Ramos (cell line): ENCODE results near the gene RAB26.
"Not testable (repeated sequence)": the region's sequence is repeated elsewhere in the genome, so short reads cannot be mapped to it uniquely, and the experiment has no call there.

ENCODE experiments used
- in situ Hi-C: fragments of 300-500 bp; cut with MboI; formaldehyde crosslinking; loops from one replicate; pipeline ENCODE4 v1.14.3; 2022; ENCODE audit warnings: low sequenced_read_pairs; ENCODE audit not compliant: unreplicated experiment

RAB26 gene

DNA sequence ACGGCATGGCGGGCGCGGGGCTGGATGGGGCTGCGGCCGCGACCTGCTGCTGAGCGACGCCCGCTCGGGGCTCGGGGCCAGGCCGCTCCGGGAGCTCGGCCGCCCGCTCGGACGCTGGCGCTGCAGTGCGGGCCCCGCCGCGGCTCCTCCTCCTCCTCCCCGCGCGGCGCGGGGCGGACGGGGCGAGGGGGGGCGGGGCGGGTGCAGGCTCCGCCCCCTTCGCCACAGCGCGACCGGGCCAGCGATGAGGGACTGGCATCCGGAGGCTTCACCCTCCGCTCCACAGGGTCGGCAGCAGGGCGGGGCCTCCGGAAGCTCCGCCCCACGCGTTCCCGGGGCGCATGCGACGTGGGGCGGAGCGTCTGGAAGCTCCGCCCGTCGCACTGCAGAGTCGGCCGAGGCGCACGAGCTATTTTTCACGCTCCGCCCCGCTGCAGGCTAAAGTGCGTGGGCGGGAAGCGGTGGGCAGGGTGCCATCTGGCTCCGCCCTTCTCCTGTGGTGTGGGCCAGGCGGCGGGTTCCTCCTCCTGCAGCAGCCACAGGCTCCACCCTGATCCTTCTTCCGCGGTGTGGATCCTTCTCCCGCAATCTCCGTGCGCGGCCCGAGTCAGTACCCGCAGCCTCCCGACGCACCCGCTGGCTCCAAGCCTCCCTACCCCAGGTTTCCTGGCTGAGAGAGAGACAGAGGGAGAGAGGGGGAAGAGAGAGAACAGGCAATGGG is 12.5 kb upstream of the RAB26 start, which contains the start of gene PKD1:
Gene PKD1 (minus strand): TSS at position 129 of the 721 bp plus-strand sequence. CDS start 209 bp downstream, outside the sequence.
- in situ Hi-C loops: not testable (repeated sequence)

- in situ Hi-C loops: loop anchor here (10.0 kb wide), 1 partner anchor 58 kb away; no protein-coding TSS in a partner anchor
Measured at GRCh38 chr16:2142942-2143877, 5.2 kb upstream of the RAB26 start.

GRCh38 chr16:2143878-2144485 is 4.4 kb upstream of the RAB26 start:
- in situ Hi-C loops: loop anchor here (10.0 kb wide), 1 partner anchor 59 kb away; no protein-coding TSS in a partner anchor

DNA sequence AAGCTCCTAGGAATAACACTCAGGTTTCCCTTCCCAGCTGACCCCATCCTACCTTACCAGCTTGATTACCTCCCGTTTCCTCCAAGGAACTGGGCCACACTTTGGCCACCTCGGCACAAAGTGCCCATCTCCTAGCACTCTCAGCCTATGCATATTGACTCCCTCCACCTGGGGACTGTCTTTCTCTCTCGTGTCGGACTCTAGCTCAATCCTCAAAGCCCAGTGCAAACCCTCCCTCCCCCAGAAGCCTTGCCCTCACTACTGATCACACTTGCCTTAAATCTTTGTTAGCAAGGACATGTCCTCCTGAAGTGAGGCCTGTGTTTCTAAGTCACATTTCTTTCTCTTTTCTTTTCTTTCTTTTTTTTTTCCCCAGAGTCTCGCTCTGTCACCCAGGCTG is 2.6 kb upstream of the RAB26 start:
- in situ Hi-C loops: loop anchor here (5.0 to 10.0 kb wide), 2 partner anchors 61 to 124 kb away; no protein-coding TSS in a partner anchor

DNA sequence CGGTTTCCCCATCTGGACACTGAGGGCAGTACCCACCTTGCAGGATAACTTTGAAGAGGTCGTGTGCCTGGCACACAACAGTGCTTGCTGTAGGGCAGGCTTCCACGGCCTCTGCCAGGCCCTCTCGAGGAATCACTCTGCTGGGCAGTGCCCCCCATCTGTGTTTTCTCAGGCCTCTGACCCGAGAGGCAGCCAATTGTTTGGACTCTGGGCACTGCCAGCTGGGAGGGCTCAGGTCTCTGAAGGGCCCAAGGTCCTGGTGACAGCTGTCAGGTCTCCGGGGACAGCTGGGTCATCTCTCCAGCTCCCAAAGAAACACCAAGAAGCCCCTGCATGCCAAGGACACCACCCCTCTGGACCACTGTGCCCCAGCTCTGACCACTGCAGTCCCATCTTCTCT is 1.0 kb upstream of the RAB26 start:
- in situ Hi-C loops: loop anchor here (5.0 to 10.0 kb wide), 2 partner anchors 63 to 125 kb away; no protein-coding TSS in a partner anchor

DNA sequence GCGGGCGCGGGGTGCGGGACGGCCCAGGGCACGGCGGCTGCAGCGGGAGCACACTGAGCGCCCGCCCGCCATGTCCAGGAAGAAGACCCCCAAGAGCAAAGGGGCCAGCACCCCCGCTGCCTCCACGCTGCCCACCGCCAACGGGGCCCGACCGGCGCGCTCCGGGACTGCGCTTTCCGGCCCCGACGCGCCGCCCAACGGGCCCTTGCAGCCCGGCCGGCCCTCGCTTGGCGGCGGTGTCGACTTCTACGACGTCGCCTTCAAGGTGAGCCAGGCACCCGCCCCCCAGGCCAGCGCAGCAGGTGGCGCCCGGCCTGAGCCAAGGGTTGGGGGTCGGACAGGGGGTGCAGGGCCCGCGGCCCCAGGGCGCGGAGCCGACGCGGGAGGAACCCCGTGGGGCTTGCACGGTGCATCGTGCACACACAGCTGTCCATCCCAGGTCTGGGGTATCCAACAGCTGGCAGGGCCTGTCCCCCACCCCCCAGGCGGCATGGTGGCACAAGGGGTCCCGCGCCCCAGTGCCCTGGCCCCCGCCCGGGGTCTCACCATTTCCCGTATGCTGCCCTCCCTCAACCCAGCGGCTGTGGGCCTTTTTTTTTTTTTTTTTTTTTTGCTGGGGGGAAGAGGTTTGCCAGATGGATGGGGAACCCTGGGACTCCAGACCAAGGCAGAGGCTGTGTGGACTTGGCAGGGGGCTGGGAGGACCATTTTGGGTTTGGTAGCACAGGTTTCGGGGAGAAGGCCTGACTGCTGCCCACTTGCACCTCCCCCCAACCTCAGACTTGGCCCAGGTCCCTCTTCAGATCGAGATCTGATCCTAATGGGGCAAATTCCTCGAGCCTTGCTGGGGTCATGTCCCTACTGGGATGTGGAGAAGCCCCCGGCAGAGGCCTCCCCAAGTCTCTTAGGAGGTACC is 547 bp downstream of the RAB26 start:
- in situ Hi-C loops: loop anchor here (5.0 to 10.0 kb wide), 2 partner anchors 64 to 127 kb away; no protein-coding TSS in a partner anchor

GRCh38 chr16:2149630-2150417 is 1.4 kb downstream of the RAB26 start:
- in situ Hi-C loops: loop anchor here (5.0 to 10.0 kb wide), 2 partner anchors 65 to 128 kb away; no protein-coding TSS in a partner anchor

DNA sequence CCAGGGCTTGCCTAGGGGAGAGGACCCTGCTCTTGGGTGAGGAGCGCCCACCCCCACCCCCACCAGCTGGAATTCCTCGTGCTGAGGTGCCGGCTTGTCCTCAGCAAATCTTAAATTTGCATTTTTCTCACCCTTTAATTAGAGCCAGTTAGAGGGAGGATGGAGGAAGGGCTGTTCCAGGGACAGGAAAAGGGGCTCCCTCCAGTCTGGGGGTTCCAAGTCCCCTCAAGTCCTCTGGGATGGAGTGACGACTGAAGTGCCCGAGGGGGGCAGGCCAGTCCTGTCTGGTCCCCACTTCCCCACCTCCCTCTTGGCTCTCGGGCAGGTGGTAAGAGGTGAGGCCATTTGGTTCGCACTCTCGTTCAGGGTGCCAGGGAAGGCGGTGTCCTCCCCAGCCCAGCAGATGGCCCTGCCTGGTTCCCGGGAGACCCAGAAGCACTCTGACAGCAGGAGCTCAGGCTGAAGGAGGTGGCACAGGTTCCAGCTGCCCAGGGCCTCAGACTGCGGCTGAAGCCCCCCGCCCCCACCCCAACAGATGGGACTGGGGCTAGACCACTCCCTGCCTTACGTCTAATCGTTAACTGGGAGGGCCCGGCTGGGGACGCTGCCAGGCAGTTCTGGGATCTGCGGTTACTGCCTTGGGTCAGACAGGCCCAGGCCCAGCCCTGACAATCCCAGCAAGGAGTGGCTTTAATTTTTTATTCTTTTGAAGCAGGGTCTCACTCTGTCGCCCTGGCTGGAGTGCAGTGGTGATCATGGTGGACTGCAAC is 2.2 kb downstream of the RAB26 start:
- in situ Hi-C loops: no loop called here

GRCh38 chr16:2151188-2152091 is 3.0 kb downstream of the RAB26 start:
- in situ Hi-C loops: no loop called here

- in situ Hi-C loops: no loop called here
Measured at GRCh38 chr16:2152695-2153506, 4.5 kb downstream of the RAB26 start.

- in situ Hi-C loops: no loop called here
Measured at GRCh38 chr16:2154533-2155090, 6.2 kb downstream of the RAB26 start.

DNA sequence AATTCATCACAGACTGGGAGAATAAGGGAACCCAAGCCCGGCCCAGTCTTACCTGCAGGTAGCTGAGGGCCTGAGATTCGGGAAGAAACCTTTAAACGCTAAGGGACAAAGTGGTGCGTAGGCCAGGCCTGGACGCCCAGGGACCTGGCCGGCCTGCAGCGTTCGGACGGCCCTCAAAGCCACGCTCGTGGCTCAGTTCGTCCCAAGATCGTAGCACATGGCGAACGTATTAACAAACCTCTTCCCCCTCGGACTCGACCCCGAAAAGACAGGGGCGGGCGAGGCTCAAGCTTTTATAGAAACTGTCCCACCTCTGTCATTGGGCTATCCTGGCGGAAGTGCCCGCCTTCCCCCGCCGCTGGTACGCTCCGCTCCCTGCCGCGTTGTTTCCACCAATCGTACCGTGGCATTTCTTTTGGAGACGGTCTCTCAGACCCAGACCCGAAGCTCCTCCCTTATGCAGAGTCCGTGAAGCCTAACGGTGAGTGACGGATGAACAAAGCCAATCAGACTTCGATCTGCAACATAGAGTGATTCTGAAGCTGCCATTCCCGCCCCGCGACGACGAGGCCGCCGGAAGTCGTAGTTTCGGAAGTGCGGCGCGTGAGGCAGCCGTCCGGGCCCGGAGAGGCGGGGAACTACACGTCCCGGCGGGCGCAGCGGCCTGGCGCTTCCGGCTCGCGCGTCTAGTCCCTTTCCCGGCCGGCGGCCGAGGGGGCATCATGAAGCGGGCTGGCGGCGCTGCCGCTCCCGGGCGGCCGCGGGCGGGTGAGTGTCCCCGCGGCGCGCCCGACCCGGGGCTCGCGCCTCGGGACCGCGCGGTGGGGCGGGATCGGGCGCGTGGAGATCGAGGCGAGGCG is 6.9 kb downstream of the RAB26 start, which contains the start of gene TRAF7:
Gene TRAF7 (plus strand): TSS at position 692 of the 860 bp plus-strand sequence. CDS start 8,139 bp downstream, outside the sequence.
- in situ Hi-C loops: no loop called here

- in situ Hi-C loops: no loop called here
Measured at GRCh38 chr16:2155977-2156848, 7.8 kb downstream of the RAB26 start.

DNA sequence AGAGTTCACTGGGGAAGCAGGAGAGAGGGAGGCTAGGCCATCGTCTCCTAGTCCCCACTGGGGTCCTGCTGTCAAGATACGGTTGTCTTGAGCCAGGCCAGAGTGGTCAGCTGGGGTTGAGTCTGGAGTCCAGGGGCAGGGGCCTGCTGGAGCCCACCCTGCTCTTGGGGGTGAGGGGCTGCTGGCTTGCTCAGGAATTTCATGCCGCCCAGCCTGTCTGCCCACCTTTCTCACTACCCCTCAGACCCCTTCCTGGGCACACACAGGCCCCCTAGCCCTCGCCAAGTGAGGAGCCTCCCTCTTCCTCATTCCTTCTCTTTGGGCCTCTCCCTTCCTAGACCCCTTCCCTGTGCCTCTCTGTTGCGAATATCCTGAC is 8.4 kb downstream of the RAB26 start:
- in situ Hi-C loops: no loop called here
